Hematopoietic multipotent progenitor cell treated with erythropoietin and hydrocortisone succinate and interleukin-3 and kit ligand, for 17 days (in vitro differentiated cells): ENCODE results near the gene VPS54.

Experiments
- DNase-seq: peaks from one replicate; pipeline ENCODE4 v3.0.0-alpha.2; 2015; ENCODE audit warnings: low spot score

Gene VPS54

DNA sequence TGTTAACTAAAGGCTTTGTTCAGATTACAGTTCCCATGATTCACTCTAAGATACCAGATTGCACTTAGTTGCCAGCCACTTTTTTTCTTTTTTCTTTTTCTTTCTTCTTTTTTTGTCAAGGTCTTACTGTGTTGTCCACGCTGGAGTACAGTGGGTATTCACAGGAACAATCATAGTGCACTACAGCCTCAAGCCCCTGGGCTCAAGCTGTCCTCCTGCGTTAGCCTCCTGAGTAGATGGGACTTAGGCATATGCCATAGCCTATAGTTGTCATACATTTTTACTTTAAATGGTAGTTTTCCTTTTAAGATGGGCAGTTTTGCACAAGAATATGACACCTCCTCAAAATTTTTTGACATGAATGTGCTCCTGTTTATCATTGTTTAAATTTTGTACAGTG lies 175.4 kb downstream of the VPS54 start:
- DNase-seq = no peak

DNA sequence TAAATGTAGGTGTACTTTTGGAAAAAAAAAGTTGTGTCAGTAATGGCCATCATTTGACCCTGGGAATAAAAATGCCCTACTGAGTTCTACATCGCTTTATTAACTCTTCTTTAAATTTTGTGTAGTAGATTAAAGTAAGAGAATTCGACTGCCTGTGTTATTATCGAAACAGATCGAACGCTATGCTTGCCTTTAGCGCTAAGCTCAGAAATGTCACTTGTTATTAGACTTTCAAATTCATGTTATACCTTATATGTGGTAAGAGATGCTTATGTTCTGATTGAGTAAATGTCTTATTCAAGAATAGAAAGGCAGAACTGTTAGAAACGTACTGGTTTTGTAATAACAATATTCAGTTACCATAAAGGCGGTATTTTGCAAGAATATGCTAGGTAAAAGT lies 176.1 kb downstream of the VPS54 start:
- no peak for DNase-seq

- peak; percentile 32 for DNase-seq
These were observed 176.8 kb downstream of the VPS54 start for GRCh38 chr2:63842149-63843061.
